Measurements from ENCODE around the gene NGFR.

DNA sequence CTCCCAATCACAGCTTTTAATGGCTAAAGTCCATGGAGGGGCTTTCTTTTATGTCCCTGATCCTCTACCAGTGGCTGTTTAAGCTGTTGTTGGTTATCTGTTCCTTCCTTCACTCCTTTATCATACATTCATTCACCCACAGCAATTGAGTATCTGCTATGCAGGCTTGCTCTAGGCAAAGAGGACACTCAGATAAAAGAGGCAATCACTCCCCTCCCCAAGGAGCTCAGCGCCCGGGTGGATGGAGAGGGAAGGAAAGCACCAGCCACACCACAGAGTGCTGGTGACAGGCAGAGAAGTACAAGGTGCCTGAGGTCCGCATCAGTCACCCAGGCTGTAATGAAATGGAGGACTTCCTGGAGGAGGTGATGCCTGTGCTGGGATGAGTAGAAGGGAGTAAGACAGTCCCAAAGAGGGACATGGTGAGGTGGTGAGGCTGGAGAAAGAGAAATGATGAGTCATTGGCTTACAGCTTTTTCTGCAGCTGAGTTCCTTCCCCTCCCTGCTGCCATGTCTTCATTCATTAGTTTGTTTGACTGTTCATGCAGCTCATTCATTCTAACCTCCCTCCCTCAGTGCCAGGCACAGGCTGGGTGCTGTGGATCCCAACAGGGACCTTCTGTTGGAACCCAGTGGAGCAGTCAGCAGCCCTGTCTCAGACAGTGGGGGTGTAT is 12.8 kb upstream of the NGFR start:
- TF ChIP-seq EP300 (IDR thresholded peaks at IDR 0.05) (no peak), POLR2A (IDR thresholded peaks at IDR 0.05) (no peak), POLR2AphosphoS5 (IDR thresholded peaks at IDR 0.05) (no peak)
